Measurements from ENCODE around the gene ZMYND8.

ZMYND8 gene

GRCh38 chr20:47328129-47328528 is 28.4 kb downstream of the ZMYND8 start:
- TF ChIP-seq CTCF (IDR thresholded peaks at IDR 0.05; ENCODE audit: insufficient read depth, low read length, missing control alignments) = no peak
- CTCF ChIA-PET = interaction anchor here (0.9 to 4.4 kb wide), 4 partner anchors 9 to 967 kb away, joined by 3 to 20 read pairs (median 10); no protein-coding TSS in a partner anchor
- no peak for DNase-seq (ENCODE audit: low read depth, low spot score)

GRCh38 chr20:47327711-47328110 is 28.8 kb downstream of the ZMYND8 start:
- TF ChIP-seq CTCF (IDR thresholded peaks at IDR 0.05; ENCODE audit: insufficient read depth, low read length, missing control alignments) = no peak
- no peak overlapping the region for H3K4me3 ChIP-seq (ENCODE audit: low read depth, low read length)
- ChIA-PET POLR2A (interaction anchor here (0.7 kb wide), 1 partner anchor 90 kb away, joined by 4 read pairs; no protein-coding TSS in a partner anchor), CTCF (interaction anchor here (0.9 to 4.4 kb wide), 5 partner anchors 9 to 294 kb away, joined by 3 to 20 read pairs (median 3); no protein-coding TSS in a partner anchor)
- no peak for DNase-seq (ENCODE audit: low read depth, low spot score)

More at GRCh38 chr20:47328129-47328528, 28.4 kb downstream of the ZMYND8 start:
- POLR2A ChIA-PET = interaction anchor here (0.7 kb wide), 1 partner anchor 89 kb away, joined by 4 read pairs; no protein-coding TSS in a partner anchor
- H3K4me3 ChIP-seq (ENCODE audit: low read depth, low read length) = no peak overlapping the region

GRCh38 chr20:47326658-47327268 is 29.7 kb downstream of the ZMYND8 start:
- ChIA-PET CTCF (interaction anchor here (0.7 to 4.4 kb wide), 6 partner anchors 10 to 295 kb away, joined by 3 to 20 read pairs (median 3); no protein-coding TSS in a partner anchor), POLR2A (interaction anchor here (0.6 to 1.4 kb wide), 3 partner anchors 9 to 50 kb away, joined by 3 to 7 read pairs (median 4); no protein-coding TSS in a partner anchor)
- no peak overlapping the region for H3K4me3 ChIP-seq (ENCODE audit: low read depth, low read length)
- no peak for TF ChIP-seq CTCF (IDR thresholded peaks at IDR 0.05; ENCODE audit: insufficient read depth, low read length, missing control alignments)
- no peak for DNase-seq (ENCODE audit: low read depth, low spot score)

DNA sequence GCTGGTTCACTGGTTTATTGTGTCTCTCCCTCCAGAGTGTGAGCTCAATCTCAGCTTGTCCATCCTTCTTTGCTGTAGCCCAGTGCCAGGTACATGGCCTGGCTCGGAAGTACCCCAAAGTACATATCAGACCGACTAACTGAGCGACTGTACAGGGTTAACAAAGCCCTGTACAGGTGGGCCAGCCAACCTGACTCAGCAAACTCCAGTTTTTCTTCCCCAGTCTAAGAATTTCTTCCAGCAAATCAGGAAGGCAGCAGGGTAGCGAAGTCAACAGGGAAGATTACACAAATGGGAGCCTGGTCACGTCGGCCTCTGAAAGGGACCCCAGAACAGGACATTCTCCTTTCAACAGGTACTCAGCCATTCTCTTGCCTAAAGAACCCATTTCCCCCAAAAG is 31.3 kb downstream of the ZMYND8 start:
- no peak for TF ChIP-seq CTCF (IDR thresholded peaks at IDR 0.05; ENCODE audit: insufficient read depth, low read length, missing control alignments)
- CTCF ChIA-PET = interaction anchor here (1.5 to 2.2 kb wide), 3 partner anchors 52 to 58 kb away, joined by 3 to 12 read pairs (median 6); no protein-coding TSS in a partner anchor
- H3K4me3 ChIP-seq (ENCODE audit: low read depth, low read length) = no peak overlapping the region
- DNase-seq (ENCODE audit: low read depth, low spot score) = no peak
- POLR2A ChIA-PET = interaction anchor here (1.1 kb wide), 1 partner anchor 8 kb away, joined by 5 read pairs; no protein-coding TSS in a partner anchor

DNA sequence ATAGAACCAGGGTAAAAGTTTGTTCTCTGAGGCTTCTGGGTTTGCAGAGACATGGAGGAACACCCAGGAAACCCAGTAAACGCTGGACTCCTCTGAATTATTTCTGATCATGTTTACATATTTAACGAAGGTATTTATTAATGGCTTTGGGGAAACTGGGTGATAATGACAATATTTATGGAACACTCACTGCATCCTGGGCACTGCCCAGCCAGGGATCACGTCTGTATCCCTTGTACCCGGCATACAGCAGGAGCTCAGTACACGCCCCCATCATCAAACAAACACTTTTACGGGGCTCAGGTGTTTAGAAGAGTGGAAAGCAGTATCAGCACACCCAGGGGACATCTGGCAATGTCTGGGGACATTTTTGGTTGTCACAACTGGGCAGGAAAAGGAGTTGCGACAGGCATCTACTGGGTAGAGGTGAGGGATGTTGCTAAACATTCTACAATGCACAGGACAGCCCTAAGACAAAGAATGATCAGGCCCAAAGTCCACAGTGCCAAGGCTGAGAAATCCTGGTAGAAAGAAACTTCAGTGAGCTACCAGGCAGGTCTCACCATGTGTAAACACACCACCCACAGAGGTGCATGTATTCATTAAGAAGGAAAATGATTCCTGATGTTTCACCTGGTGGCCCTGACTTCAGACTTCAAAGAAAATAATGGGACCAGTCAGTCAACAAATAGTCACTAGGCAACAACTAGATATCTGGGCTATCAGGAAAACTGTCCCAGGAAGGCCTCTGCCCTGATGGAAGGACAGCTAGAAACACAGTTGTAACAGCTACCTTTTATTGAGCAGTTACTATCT is 35.3 kb downstream of the ZMYND8 start:
- TF ChIP-seq CTCF (IDR thresholded peaks at IDR 0.05; ENCODE audit: insufficient read depth, low read length, missing control alignments) = no peak
- H3K4me3 ChIP-seq (ENCODE audit: low read depth, low read length) = no peak overlapping the region
- ChIA-PET POLR2A (interaction anchor here (1.2 kb wide), 1 partner anchor 52 kb away, joined by 4 read pairs; no protein-coding TSS in a partner anchor), CTCF (interaction anchor here (0.8 to 0.9 kb wide), 2 partner anchors 33 to 62 kb away, joined by 3 to 4 read pairs; no protein-coding TSS in a partner anchor)
- no peak for DNase-seq (ENCODE audit: low read depth, low spot score)
